Ishikawa (cell line): ENCODE results near the gene TBC1D24.

Source experiments
- EP300 ChIP-seq: IDR thresholded peaks from 2 replicates; pipeline ENCODE4 v1.6.1; 2012; ENCODE audit warnings: borderline replicate concordance
- MAX ChIP-seq: IDR thresholded peaks from 2 replicates; pipeline ENCODE4 v1.6.1; 2012
- RAD21 ChIP-seq: IDR thresholded peaks from 2 replicates; pipeline ENCODE4 v1.6.1; 2012; ENCODE audit warnings: low read depth
- TAF1 ChIP-seq: IDR thresholded peaks from 2 replicates; pipeline ENCODE4 v1.6.1; 2012; ENCODE audit warnings: low read depth, mild to moderate bottlenecking
- USF1 ChIP-seq: IDR thresholded peaks from 2 replicates; pipeline ENCODE4 v1.6.1; 2012

GRCh38 chr16:2494616-2495015, 19.7 kb downstream of the TBC1D24 start:
- no peak for TF ChIP-seq USF1
- no peak for TF ChIP-seq TAF1
- TF ChIP-seq MAX = no peak
- TF ChIP-seq EP300 = no peak
- no peak for TF ChIP-seq RAD21
